ENCODE data around the gene AP1M1. TPM values are rescaled to one million over a fixed set of nuclear protein-coding genes. Genes with fewer than 3 reads are reported as not detected.

AP1M1 gene
- polyA plus RNA-seq, 4 donors, result 29.7 to 97.8 (median 58.0) TPM

GRCh38 chr19:16233836-16234551 is 36.3 kb downstream of the AP1M1 start:
- FAIRE-seq (no peak), DNase-seq (no peak)
- H3K27ac ChIP-seq (ENCODE audit: low read depth in 1 of 3, low read length in 2 of 3), result no peak overlapping the region
- peaks cover 0 to 5% of the 10 kb centered on the region in 2 donors for H3K9me3 ChIP-seq (ENCODE audit: control insufficient read depth in 2 of 2, insufficient read depth in 1 of 2, low read depth in 1 of 2, low read length in 1 of 2)
- H3K27me3 ChIP-seq (ENCODE audit: control insufficient read depth in 3 of 3, insufficient read depth in 3 of 3, low read length in 3 of 3), result no peaks in the 10 kb centered on the region
- H3K4me1 ChIP-seq (ENCODE audit: control insufficient read depth in 3 of 3, insufficient read depth in 2 of 3, low read depth in 1 of 3, low read length in 2 of 3), result no peaks in the 10 kb centered on the region
- no peak overlapping the region for H3K4me3 ChIP-seq (ENCODE audit: low read depth in 1 of 3, low read length in 3 of 3)
- peaks cover 6 to 68% (median 20%) of the 10 kb centered on the region in 3 donors for H3K36me3 ChIP-seq (ENCODE audit: control insufficient read depth in 3 of 3, insufficient read depth in 2 of 3, low read depth in 1 of 3, low read length in 3 of 3)
- WGBS, 3 donors, result 89 to 97% (median 93%) methylated on average over 17 to 19 of the region's 19 CpGs

GRCh38 chr19:16234552-16235445 is 37.1 kb downstream of the AP1M1 start:
- Histone ChIP-seq H3K36me3 (ENCODE audit: control insufficient read depth in 3 of 3, insufficient read depth in 2 of 3, low read depth in 1 of 3, low read length in 3 of 3) (peaks cover 6 to 60% (median 17%) of the 10 kb centered on the region in 3 donors), H3K27ac (ENCODE audit: low read depth in 1 of 3, low read length in 2 of 3) (no peak overlapping the region), H3K27me3 (ENCODE audit: control insufficient read depth in 3 of 3, insufficient read depth in 3 of 3, low read length in 3 of 3) (no peaks in the 10 kb centered on the region), H3K4me1 (ENCODE audit: control insufficient read depth in 3 of 3, insufficient read depth in 2 of 3, low read depth in 1 of 3, low read length in 2 of 3) (no peaks in the 10 kb centered on the region), H3K9me3 (ENCODE audit: control insufficient read depth in 2 of 2, insufficient read depth in 1 of 2, low read depth in 1 of 2, low read length in 1 of 2) (peaks cover 0 to 5% of the 10 kb centered on the region in 2 donors), H3K4me3 (ENCODE audit: low read depth in 1 of 3, low read length in 3 of 3) (no peak overlapping the region)
- WGBS, 3 donors, result 87 to 88% (median 87%) methylated on average over 41 of the region's 41 CpGs
- FAIRE-seq (no peak), DNase-seq (no peak)

- 87 to 90% (median 89%) methylated on average over 21 of the region's 21 CpGs for WGBS, 3 donors
Measured at GRCh38 chr19:16235811-16236652, 38.3 kb downstream of the AP1M1 start.

GRCh38 chr19:16244091-16244490 is 46.4 kb downstream of the AP1M1 start:
- 32 to 65% (median 52%) methylated on average over 2 of the region's 2 CpGs for whole genome bisulfite sequencing, 3 donors
- H3K27ac ChIP-seq (ENCODE audit: low read depth in 1 of 3, low read length in 2 of 3), result no peak overlapping the region

More at GRCh38 chr19:16235811-16236652, 38.3 kb downstream of the AP1M1 start:
- FAIRE-seq, result no peak
- H3K27ac ChIP-seq (ENCODE audit: low read depth in 1 of 3, low read length in 2 of 3), result no peak overlapping the region
- H3K4me1 ChIP-seq (ENCODE audit: control insufficient read depth in 3 of 3, insufficient read depth in 2 of 3, low read depth in 1 of 3, low read length in 2 of 3), result no peaks in the 10 kb centered on the region
- H3K36me3 ChIP-seq (ENCODE audit: control insufficient read depth in 3 of 3, insufficient read depth in 2 of 3, low read depth in 1 of 3, low read length in 3 of 3), result peaks cover 6 to 53% (median 17%) of the 10 kb centered on the region in 3 donors
- no peaks in the 10 kb centered on the region for H3K27me3 ChIP-seq (ENCODE audit: control insufficient read depth in 3 of 3, insufficient read depth in 3 of 3, low read length in 3 of 3)
- H3K9me3 ChIP-seq (ENCODE audit: control insufficient read depth in 2 of 2, insufficient read depth in 1 of 2, low read depth in 1 of 2, low read length in 1 of 2), result peaks cover 0 to 5% of the 10 kb centered on the region in 2 donors
- no peak overlapping the region for H3K4me3 ChIP-seq (ENCODE audit: low read depth in 1 of 3, low read length in 3 of 3)
- no peak for DNase-seq

GRCh38 chr19:16247353-16248182 is 49.9 kb downstream of the AP1M1 start:
- Histone ChIP-seq H3K9me3 (ENCODE audit: control insufficient read depth in 2 of 2, insufficient read depth in 1 of 2, low read depth in 1 of 2, low read length in 1 of 2) (no peaks in the 10 kb centered on the region), H3K36me3 (ENCODE audit: control insufficient read depth in 3 of 3, insufficient read depth in 2 of 3, low read depth in 1 of 3, low read length in 3 of 3) (no peaks in the 10 kb centered on the region), H3K4me1 (ENCODE audit: control insufficient read depth in 3 of 3, insufficient read depth in 2 of 3, low read depth in 1 of 3, low read length in 2 of 3) (no peaks in the 10 kb centered on the region), H3K4me3 (ENCODE audit: low read depth in 1 of 3, low read length in 3 of 3) (no peak overlapping the region), H3K27me3 (ENCODE audit: control insufficient read depth in 3 of 3, insufficient read depth in 3 of 3, low read length in 3 of 3) (no peaks in the 10 kb centered on the region), H3K27ac (ENCODE audit: low read depth in 1 of 3, low read length in 2 of 3) (peak overlapping the region in 1 of 3 donors; percentile 16)
- WGBS, 3 donors, result 30 to 40% (median 31%) methylated on average over 18 of the region's 18 CpGs
- DNase-seq (peak; percentile 73 to 85), FAIRE-seq (no peak)

More at GRCh38 chr19:16244091-16244490, 46.4 kb downstream of the AP1M1 start:
- Histone ChIP-seq H3K4me1 (ENCODE audit: control insufficient read depth in 3 of 3, insufficient read depth in 2 of 3, low read depth in 1 of 3, low read length in 2 of 3) (no peaks in the 10 kb centered on the region), H3K27me3 (ENCODE audit: control insufficient read depth in 3 of 3, insufficient read depth in 3 of 3, low read length in 3 of 3) (no peaks in the 10 kb centered on the region), H3K4me3 (ENCODE audit: low read depth in 1 of 3, low read length in 3 of 3) (no peak overlapping the region), H3K36me3 (ENCODE audit: control insufficient read depth in 3 of 3, insufficient read depth in 2 of 3, low read depth in 1 of 3, low read length in 3 of 3) (no peaks in the 10 kb centered on the region), H3K9me3 (ENCODE audit: control insufficient read depth in 2 of 2, insufficient read depth in 1 of 2, low read depth in 1 of 2, low read length in 1 of 2) (no peaks in the 10 kb centered on the region)
- no peak for DNase-seq
- no peak for FAIRE-seq

GRCh38 chr19:16248380-16249023 is 50.8 kb downstream of the AP1M1 start:
- FAIRE-seq (no peak), DNase-seq (no peak)
- H3K9me3 ChIP-seq (ENCODE audit: control insufficient read depth in 2 of 2, insufficient read depth in 1 of 2, low read depth in 1 of 2, low read length in 1 of 2), result no peaks in the 10 kb centered on the region
- no peaks in the 10 kb centered on the region for H3K36me3 ChIP-seq (ENCODE audit: control insufficient read depth in 3 of 3, insufficient read depth in 2 of 3, low read depth in 1 of 3, low read length in 3 of 3)
- no peaks in the 10 kb centered on the region for H3K4me1 ChIP-seq (ENCODE audit: control insufficient read depth in 3 of 3, insufficient read depth in 2 of 3, low read depth in 1 of 3, low read length in 2 of 3)
- 65 to 87% (median 70%) methylated on average over 7 of the region's 7 CpGs for WGBS, 3 donors
- no peak overlapping the region for H3K27ac ChIP-seq (ENCODE audit: low read depth in 1 of 3, low read length in 2 of 3)
- H3K4me3 ChIP-seq (ENCODE audit: low read depth in 1 of 3, low read length in 3 of 3), result no peak overlapping the region
- H3K27me3 ChIP-seq (ENCODE audit: control insufficient read depth in 3 of 3, insufficient read depth in 3 of 3, low read length in 3 of 3), result no peaks in the 10 kb centered on the region

GRCh38 chr19:16249826-16250404 is 52.2 kb downstream of the AP1M1 start:
- Histone ChIP-seq H3K4me1 (ENCODE audit: control insufficient read depth in 3 of 3, insufficient read depth in 2 of 3, low read depth in 1 of 3, low read length in 2 of 3) (no peaks in the 10 kb centered on the region), H3K9me3 (ENCODE audit: control insufficient read depth in 2 of 2, insufficient read depth in 1 of 2, low read depth in 1 of 2, low read length in 1 of 2) (no peaks in the 10 kb centered on the region), H3K36me3 (ENCODE audit: control insufficient read depth in 3 of 3, insufficient read depth in 2 of 3, low read depth in 1 of 3, low read length in 3 of 3) (no peaks in the 10 kb centered on the region), H3K27me3 (ENCODE audit: control insufficient read depth in 3 of 3, insufficient read depth in 3 of 3, low read length in 3 of 3) (no peaks in the 10 kb centered on the region), H3K4me3 (ENCODE audit: low read depth in 1 of 3, low read length in 3 of 3) (no peak overlapping the region), H3K27ac (ENCODE audit: low read depth in 1 of 3, low read length in 2 of 3) (no peak overlapping the region)
- DNase-seq, result no peak
- FAIRE-seq, result no peak
- WGBS, 3 donors, result 77 to 85% (median 79%) methylated on average over 10 of the region's 10 CpGs

All from small intestine (tissue), 7 donors.